Transverse colon (tissue), 4 donors: ENCODE results near the gene NOP16. TPM values are rescaled to one million over a fixed set of nuclear protein-coding genes. Genes with fewer than 3 reads are reported as not detected.

Experiments used
- DNase-seq: peaks from one replicate; pipeline ENCODE4 v3.0.0-alpha.2; 2019
- H3K27ac ChIP-seq, 4 donors: fragments of 200-600 bp; sonication (generic); 2 replicates each; pipeline ENCODE4 v1.5.1; 2016 to 2018; ENCODE audit warnings: inconsistent platforms in 4 of 4
- H3K27me3 ChIP-seq: fragments of 200-600 bp; sonication (generic); 2 replicates; pipeline ENCODE4 v1.5.1; 2017; ENCODE audit warnings: inconsistent platforms
- H3K36me3 ChIP-seq, 4 donors: fragments of 200-600 bp; sonication (generic); 2 replicates each; pipeline ENCODE4 v1.5.1; 2017 to 2019; ENCODE audit warnings: inconsistent platforms in 4 of 4
- H3K4me1 ChIP-seq, 4 donors: fragments of 200-600 bp; sonication (generic); 2 replicates each; pipeline ENCODE4 v1.5.1; 2017 to 2020; ENCODE audit warnings: inconsistent platforms in 4 of 4
- H3K4me3 ChIP-seq, 4 donors: fragments of 200-600 bp; sonication (generic); 1 replicate in 1 of 4; 2 replicates in 3 of 4; pipeline versions ENCODE4 v1.5.1 to v1.6.1; 2017 to 2019; ENCODE audit warnings: inconsistent platforms in 4 of 4
- H3K9me3 ChIP-seq, 2 donors: fragments of 200-600 bp; sonication (generic); 2 replicates each; pipeline ENCODE4 v1.5.1; 2017 to 2019; ENCODE audit warnings: inconsistent platforms in 2 of 2
- CTCF ChIP-seq, 5 experiments: fragments of 200-600 bp in 3 of 5; fragments of 450-650 bp in 2 of 5; sonication (generic) in 3 of 5; IDR thresholded peaks; 1 replicate in 2 of 5; 2 replicates in 3 of 5; pipeline ENCODE4 v1.5.1; 2016 to 2017; ENCODE audit warnings: antibody characterized with exemption in 5 of 5, inconsistent platforms in 3 of 5, mild to moderate bottlenecking in 2 of 5, moderate library complexity in 1 of 5
- EP300 ChIP-seq: sonication (generic); formaldehyde crosslinking; IDR thresholded peaks from one replicate; pipeline ENCODE4 v1.6.1; 2017; ENCODE audit warnings: antibody characterized with exemption, low read depth
- POLR2A ChIP-seq: fragments of 450-650 bp; IDR thresholded peaks from one replicate; pipeline ENCODE4 v1.6.1; 2016; ENCODE audit warnings: antibody characterized with exemption, mild to moderate bottlenecking, moderate library complexity
- POLR2AphosphoS5 ChIP-seq, 3 donors: sonication (generic); formaldehyde crosslinking; IDR thresholded peaks; one replicate each; pipeline ENCODE4 v1.6.1; 2016; ENCODE audit warnings: antibody characterized with exemption in 3 of 3
- WGBS, 2 donors: methylation state at CpG; one replicate each; pipeline ENCODE4 v1.1.5; 2018; ENCODE audit warnings: low coverage in 1 of 2; 5-methylcytosine and 5-hydroxymethylcytosine counted together
- in situ Hi-C, 4 donors: fragments of 200-750 bp; cut with MboI; loops; one replicate each; pipeline versions ENCODE4 v1.15.0 to v1.15.1; 2017; ENCODE audit warnings: low sequenced_read_pairs in 3 of 4, low pct_ligation_motif_present in 1 of 4, low pct_unique_long_range_greater_than_20kb in 1 of 4
- intact Hi-C: fragments of 100-400 bp; cut with DNase I; formaldehyde crosslinking; loops from one replicate; pipeline ENCODE4 v1.15.1; 2023; ENCODE audit warnings: low total_unique reads
- total RNA-seq, 4 donors: library from RNA; depleted of rRNA; stranded (reverse); fragments of >200 nt; gene quantifications; one replicate each; pipeline ENCODE4 v1.1.0, GENCODE V29; 2016

NOP16 gene
- total RNA-seq, 4 donors from 2014 or later, result 1.8 to 12.7 (median 8.5) TPM

GRCh38 chr5:176413255-176413565 is 24.8 kb upstream of the NOP16 start:
- WGBS, 2 donors, result 71% methylated on average over 2 of the region's 2 CpGs; no CpG with 5 or more reads in 1 of the 2 donors
- no peak for DNase-seq
- peak overlapping the region; percentile 30 to 97 (median 64) for H3K27ac ChIP-seq
- no peaks in the 10 kb centered on the region for H3K36me3 ChIP-seq
- intact Hi-C loops (no loop called here), in situ Hi-C loops (loop anchor here in 2 of 4 donors (10.0 to 25.0 kb wide), 2 partner anchors 162 to 174 kb away; no protein-coding TSS in a partner anchor)
- H3K27me3 ChIP-seq, result no peaks in the 10 kb centered on the region
- no peak overlapping the region for H3K4me3 ChIP-seq
- peaks cover 8 to 57% (median 40%) of the 10 kb centered on the region in 4 donors for H3K4me1 ChIP-seq
- H3K9me3 ChIP-seq, result no peaks in the 10 kb centered on the region
- TF ChIP-seq POLR2A, result no peak
- no peak for TF ChIP-seq EP300
- TF ChIP-seq CTCF (IDR thresholded peaks at IDR 0.05), result no peak
- TF ChIP-seq POLR2AphosphoS5 (IDR thresholded peaks at IDR 0.05), result no peak

- H3K4me3 ChIP-seq, result no peak overlapping the region
- H3K36me3 ChIP-seq, result peaks cover 0 to 4% (median 0%) of the 10 kb centered on the region in 4 donors
- H3K27ac ChIP-seq, result peak overlapping the region; percentile 2 to 94 (median 32)
- intact Hi-C loops (no loop called here), in situ Hi-C loops (loop anchor here in 2 of 4 donors (10.0 to 25.0 kb wide), 2 partner anchors 162 to 175 kb away; no protein-coding TSS in a partner anchor)
- peaks cover 8 to 61% (median 40%) of the 10 kb centered on the region in 4 donors for H3K4me1 ChIP-seq
- H3K27me3 ChIP-seq, result no peaks in the 10 kb centered on the region
- DNase-seq, result no peak
- H3K9me3 ChIP-seq, result no peaks in the 10 kb centered on the region
- no peak for TF ChIP-seq EP300
- no peak for TF ChIP-seq POLR2AphosphoS5 (IDR thresholded peaks at IDR 0.05)
- TF ChIP-seq CTCF (IDR thresholded peaks at IDR 0.05), result no peak
- 80 to 93% methylated on average over 2 to 10 of the region's 10 CpGs for WGBS, 2 donors
Measured at GRCh38 chr5:176412517-176413254, 24.3 kb upstream of the NOP16 start.

- peaks cover 3 to 68% (median 37%) of the 10 kb centered on the region in 4 donors for H3K4me1 ChIP-seq
Measured at GRCh38 chr5:176410486-176411180, 22.2 kb upstream of the NOP16 start.

More at GRCh38 chr5:176410486-176411180, 22.2 kb upstream of the NOP16 start:
- no peaks in the 10 kb centered on the region for H3K27me3 ChIP-seq
- TF ChIP-seq EP300 (no peak), POLR2A (no peak), POLR2AphosphoS5 (IDR thresholded peaks at IDR 0.05) (no peak), CTCF (IDR thresholded peaks at IDR 0.05) (peak in 1 of 5 experiments; percentile 7)
- WGBS, 2 donors, result 50 to 94% methylated on average over 1 to 5 of the region's 5 CpGs
- in situ Hi-C loops, result loop anchor here in 2 of 4 donors (10.0 to 25.0 kb wide), 2 partner anchors 164 to 177 kb away; no protein-coding TSS in a partner anchor
- peak overlapping the region in 1 of 4 donors; percentile 28 for H3K27ac ChIP-seq
- no peak for DNase-seq
- H3K4me3 ChIP-seq, result no peak overlapping the region
- H3K9me3 ChIP-seq, result no peaks in the 10 kb centered on the region
- peaks cover 0 to 7% (median 0%) of the 10 kb centered on the region in 4 donors for H3K36me3 ChIP-seq
- intact Hi-C loops, result no loop called here
